SK-N-MC (cell line): ENCODE results near the gene CDH4.

Source experiments
- DNase-seq: peaks from one replicate; pipeline ENCODE4 v3.0.0-alpha.2; 2011; ENCODE audit warnings: low read depth, low spot score
- H3K27ac ChIP-seq: fragments of 200-600 bp; sonication (generic); 2 replicates; pipeline ENCODE4 v1.5.1; 2016; ENCODE audit warnings: mixed run types
- H3K36me3 ChIP-seq: fragments of 200-600 bp; sonication (generic); 2 replicates; pipeline ENCODE4 v1.6.1; 2017; ENCODE audit warnings: antibody characterized with exemption, low read length, mixed read lengths; ENCODE audit not compliant: insufficient read depth
- H3K4me3 ChIP-seq: fragments of 200-600 bp; sonication (generic); 2 replicates; pipeline ENCODE4 v1.5.1; 2016
- H3K9ac ChIP-seq: fragments of 200-600 bp; sonication (generic); 2 replicates; pipeline ENCODE4 v1.8.0; 2017; ENCODE audit warnings: mixed run types, mixed read lengths; ENCODE audit not compliant: insufficient read length
- H3K9me3 ChIP-seq: fragments of 200-600 bp; sonication (generic); 2 replicates; pipeline ENCODE4 v1.6.1; 2017; ENCODE audit warnings: low read depth, mild to moderate bottlenecking, antibody characterized with exemption, low read length, moderate library complexity, mixed read lengths
- EZH2 ChIP-seq: fragments of 200-600 bp; sonication (generic); IDR thresholded peaks from one replicate; pipeline ENCODE4 v1.6.1; 2017; ENCODE audit warnings: antibody characterized with exemption
- FOXP2 ChIP-seq: optimal IDR thresholded peaks from 2 replicates; pipeline ENCODE3; 2011; ENCODE audit warnings: mild to moderate bottlenecking, moderate library complexity; ENCODE audit not compliant: insufficient read depth; ENCODE audit errors: extremely low read length, control extremely low read depth
- POLR2AphosphoS5 ChIP-seq: IDR thresholded peaks from 2 replicates; pipeline ENCODE4 v1.6.1; 2012; ENCODE audit warnings: mild to moderate bottlenecking, low read depth, low read length, borderline replicate concordance

Gene CDH4

DNA sequence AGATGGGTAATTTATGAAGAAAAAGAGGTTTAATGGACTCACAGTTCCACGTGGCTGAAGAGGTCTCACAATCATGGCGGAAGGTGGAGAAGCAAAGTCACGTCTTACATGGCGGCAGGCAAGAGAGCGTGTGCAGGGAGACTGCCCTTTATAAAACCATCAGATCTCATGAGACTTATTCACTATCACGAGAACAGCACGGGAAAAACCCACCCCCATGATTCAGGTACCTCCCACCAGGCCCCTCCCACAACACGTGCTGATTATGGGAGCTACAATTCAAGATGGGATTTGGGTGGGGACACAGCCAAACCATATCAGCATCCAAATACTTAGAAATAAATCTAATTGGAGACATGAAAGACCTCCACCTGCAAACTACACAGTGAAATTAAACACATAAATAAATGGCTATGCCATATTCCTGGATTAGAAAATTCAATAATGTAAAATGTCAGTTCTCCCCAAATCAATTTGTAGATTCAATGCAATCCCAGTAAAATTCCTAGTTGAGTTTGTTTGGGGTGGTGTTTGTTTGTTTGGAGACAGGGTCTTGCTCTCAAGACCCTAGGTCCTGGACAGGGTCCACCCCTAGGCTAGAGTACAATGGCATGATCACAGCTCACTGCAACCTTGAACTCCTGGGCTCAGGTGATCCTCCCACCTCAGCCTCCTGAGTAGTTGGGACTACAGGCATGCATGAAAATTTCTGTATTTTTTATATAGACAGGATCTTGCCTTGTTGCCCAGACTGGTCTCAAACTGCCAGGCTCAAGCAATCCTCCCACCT, 712.0 kb downstream of the CDH4 start:
- DNase-seq: no peak
- Histone ChIP-seq H3K9me3 (no peaks in the 10 kb centered on the region), H3K36me3 (no peaks in the 10 kb centered on the region), H3K4me3 (no peak overlapping the region), H3K27ac (no peak overlapping the region), H3K9ac (no peak overlapping the region)
- no peak for TF ChIP-seq FOXP2
- no peak for TF ChIP-seq EZH2
- TF ChIP-seq POLR2AphosphoS5: no peak

GRCh38 chr20:61964675-61965605, 712.9 kb downstream of the CDH4 start:
- DNase-seq: no peak
- TF ChIP-seq FOXP2 (no peak), EZH2 (no peak), POLR2AphosphoS5 (no peak)
- Histone ChIP-seq H3K36me3 (no peaks in the 10 kb centered on the region), H3K9ac (no peak overlapping the region), H3K27ac (no peak overlapping the region), H3K9me3 (no peaks in the 10 kb centered on the region), H3K4me3 (no peak overlapping the region)

- Histone ChIP-seq H3K36me3 (no peaks in the 10 kb centered on the region), H3K27ac (no peak overlapping the region), H3K4me3 (no peak overlapping the region), H3K9me3 (no peaks in the 10 kb centered on the region), H3K9ac (no peak overlapping the region)
- TF ChIP-seq FOXP2 (no peak), POLR2AphosphoS5 (no peak), EZH2 (no peak)
- DNase-seq: no peak
Observed at GRCh38 chr20:61965606-61966491, 713.8 kb downstream of the CDH4 start.

DNA sequence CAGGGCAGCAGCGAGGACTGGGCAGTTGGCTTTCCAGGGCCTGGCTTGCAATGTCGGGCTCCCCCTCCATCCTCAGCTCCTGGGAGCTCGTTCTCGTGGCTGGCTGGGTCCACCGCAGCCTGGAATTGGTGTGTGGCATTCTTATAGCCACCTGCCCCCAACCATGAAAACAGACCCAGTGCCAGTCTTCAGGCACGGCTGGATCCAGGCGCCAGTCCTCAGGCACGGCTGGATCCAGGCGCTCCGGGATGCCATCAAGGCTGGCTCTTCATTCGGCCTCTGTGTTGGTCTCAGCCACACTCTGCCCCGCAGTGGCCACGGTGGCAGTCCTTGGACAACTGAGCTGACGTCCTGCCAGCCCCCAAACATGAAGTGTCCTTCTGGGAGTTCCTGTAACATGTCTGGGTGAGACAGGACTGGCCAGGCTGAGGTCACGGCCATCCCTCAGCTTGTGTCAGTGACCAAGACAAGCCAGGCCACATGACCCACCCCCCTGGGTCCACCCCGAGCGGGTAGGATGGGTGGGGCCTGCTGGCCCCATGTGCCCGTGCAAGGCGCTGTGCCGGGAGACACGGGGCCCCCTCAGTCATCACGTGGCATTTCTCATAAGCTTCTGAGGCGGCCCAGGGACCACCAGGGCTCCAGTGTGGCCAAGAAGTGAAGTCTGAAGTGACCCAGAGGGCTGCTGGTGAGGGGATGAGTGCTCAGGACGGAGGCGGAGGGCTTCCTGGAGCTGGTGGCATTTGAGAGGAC, 714.6 kb downstream of the CDH4 start:
- H3K9ac ChIP-seq: no peak overlapping the region
- H3K27ac ChIP-seq: no peak overlapping the region
- no peak for DNase-seq
- H3K9me3 ChIP-seq: no peaks in the 10 kb centered on the region
- TF ChIP-seq EZH2 (no peak), POLR2AphosphoS5 (no peak), FOXP2 (no peak)
- no peaks in the 10 kb centered on the region for H3K36me3 ChIP-seq
- no peak overlapping the region for H3K4me3 ChIP-seq

DNA sequence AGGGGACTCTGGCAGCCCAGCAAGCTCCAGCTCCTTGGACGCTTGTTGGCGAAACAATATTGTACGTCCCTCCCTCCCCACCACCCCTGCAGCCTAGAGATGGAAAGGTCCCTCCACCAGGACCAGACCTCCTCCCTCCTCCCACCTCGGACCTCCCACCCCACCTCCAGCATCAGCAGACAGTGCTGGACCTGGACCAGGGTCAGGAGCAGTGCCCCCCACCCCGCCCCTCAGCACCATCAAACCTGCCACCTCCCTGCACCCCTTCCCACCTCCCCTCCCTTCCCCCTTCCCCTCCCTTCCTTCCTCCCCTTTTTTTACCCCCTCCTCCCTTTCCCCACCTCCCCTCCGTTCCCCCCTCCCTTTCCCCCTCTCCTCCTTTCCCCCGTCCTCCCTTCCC, 715.2 kb downstream of the CDH4 start:
- Histone ChIP-seq H3K9me3 (no peaks in the 10 kb centered on the region), H3K36me3 (peaks cover 2% of the 10 kb centered on the region; the same call in 1 of the 2 replicates), H3K9ac (no peak overlapping the region), H3K4me3 (no peak overlapping the region), H3K27ac (no peak overlapping the region)
- DNase-seq: no peak
- TF ChIP-seq POLR2AphosphoS5: no peak

GRCh38 chr20:61968036-61968810, 716.2 kb downstream of the CDH4 start:
- Histone ChIP-seq H3K4me3 (no peak overlapping the region), H3K27ac (no peak overlapping the region), H3K36me3 (peaks cover 10% of the 10 kb centered on the region; the same call in 1 of the 2 replicates), H3K9me3 (no peaks in the 10 kb centered on the region), H3K9ac (no peak overlapping the region)
- TF ChIP-seq FOXP2: no peak
- DNase-seq: no peak

GRCh38 chr20:61968932-61969331, 716.9 kb downstream of the CDH4 start:
- H3K4me3 ChIP-seq: no peak overlapping the region
- H3K9ac ChIP-seq: no peak overlapping the region
- no peak overlapping the region for H3K27ac ChIP-seq
- H3K36me3 ChIP-seq: peaks cover 18% of the 10 kb centered on the region; the same call in 1 of the 2 replicates
- DNase-seq: no peak
- no peaks in the 10 kb centered on the region for H3K9me3 ChIP-seq
- TF ChIP-seq EZH2 (no peak), FOXP2 (no peak), POLR2AphosphoS5 (no peak)
